ENCODE measurements around the gene SAP30. TPM values are rescaled to one million over a fixed set of nuclear protein-coding genes. Genes with fewer than 3 reads are reported as not detected.

Gene SAP30
- total RNA-seq, 1 experiment from 2014 or later = 13.5 TPM

GRCh38 chr4:173420324-173420752, 49.6 kb downstream of the SAP30 start:
- H3K14ac ChIP-seq (ENCODE audit: insufficient read depth, low read length) = no peak overlapping the region
- H3K4me1 ChIP-seq (ENCODE audit: insufficient read depth, low read length) = no peaks in the 10 kb centered on the region
- no peak overlapping the region for H3K27ac ChIP-seq (ENCODE audit: insufficient read length, low read depth, low read length)
- H2BK12ac ChIP-seq (ENCODE audit: insufficient read length, low read depth, low read length) = no peak overlapping the region
- no peak for DNase-seq
- H3K79me1 ChIP-seq (ENCODE audit: insufficient read depth, low read depth, low read length, poor library complexity, severe bottlenecking) = no peaks in the 10 kb centered on the region
- H2AFZ ChIP-seq (ENCODE audit: low read length) = no peak overlapping the region
- Mint-ChIP-seq H3K4me1 (no peaks in the 10 kb centered on the region), H3K27me3 (ENCODE audit: low read depth) (peaks cover 1% of the 10 kb centered on the region; the same call in 1 of the 2 replicates), H3K9me3 (no peaks in the 10 kb centered on the region; a peak in 1 of 5 replicates), H3K4me3 (no peak overlapping the region), H3K27ac (no peak overlapping the region), H3K36me3 (ENCODE audit: insufficient read depth in 1 of 3, low read depth in 3 of 3) (no peaks in the 10 kb centered on the region)
- H2BK5ac ChIP-seq (ENCODE audit: insufficient read length, low read length) = no peak overlapping the region
- H4K8ac ChIP-seq (replicated peaks; ENCODE audit: insufficient read length, low read depth, low read length) = no peak overlapping the region
- H2BK15ac ChIP-seq (ENCODE audit: low read depth, low read length) = no peak overlapping the region
- no peak overlapping the region for H2AK5ac ChIP-seq (ENCODE audit: insufficient read length, low read length)
- no peak overlapping the region for H3K4ac ChIP-seq (ENCODE audit: low read depth, low read length)
- no peak overlapping the region for H4K91ac ChIP-seq (ENCODE audit: insufficient read length, low read depth, low read length)
- no peak overlapping the region for H3K56ac ChIP-seq (ENCODE audit: insufficient read length, low read depth, low read length)
- no peak overlapping the region for H3K18ac ChIP-seq (ENCODE audit: insufficient read length, low read depth, low read length)
- no peak overlapping the region for H3K9ac ChIP-seq (ENCODE audit: extremely low read depth, insufficient read length, low read length)
- H2BK20ac ChIP-seq (ENCODE audit: low read depth, low read length, poor library complexity, severe bottlenecking) = no peak overlapping the region
- no peak overlapping the region for H3K23ac ChIP-seq (ENCODE audit: insufficient read length, low read depth, low read length)
- H3K79me2 ChIP-seq (ENCODE audit: insufficient read depth, low read length) = no peaks in the 10 kb centered on the region
- H3K9me3 ChIP-seq (ENCODE audit: control insufficient read depth, low read depth, low read length) = no peaks in the 10 kb centered on the region
- no peaks in the 10 kb centered on the region for H3K23me2 ChIP-seq (ENCODE audit: insufficient read length, low read depth, low read length, poor library complexity, severe bottlenecking)
- WGBS (ENCODE audit: extremely low coverage, insufficient read length, low lambda C conversion rate) = no CpG with 5 or more reads among the region's 4 CpGs
- H4K5ac ChIP-seq (ENCODE audit: insufficient read length, low read depth, low read length) = no peak overlapping the region
- no peaks in the 10 kb centered on the region for H4K20me1 ChIP-seq (ENCODE audit: control insufficient read depth, insufficient read depth, insufficient read length)
- no peak overlapping the region for H3T11ph ChIP-seq (ENCODE audit: low read length)
- H3K27me3 ChIP-seq (ENCODE audit: insufficient read depth, low read length) = no peaks in the 10 kb centered on the region
- TF ChIP-seq CTCF (conservative IDR thresholded peaks at IDR 0.05) = peak; percentile 67
- H2BK120ac ChIP-seq (ENCODE audit: low read depth, low read length, poor library complexity, severe bottlenecking) = no peak overlapping the region
- H3K4me2 ChIP-seq (ENCODE audit: insufficient read depth, insufficient read length, low read length) = no peak overlapping the region
